ENCODE measurements around the gene SPEM3.
"Not testable (repeated sequence)": the region's sequence is repeated elsewhere in the genome, so short reads cannot be mapped to it uniquely, and the experiment has no call there.

Gene SPEM3

GRCh38 chr17:7465597-7466275 is 37.1 kb downstream of the SPEM3 start:
- no peak for DNase-seq (ENCODE audit: low read depth, low spot score)
- no peak overlapping the region for H3K4me3 ChIP-seq (ENCODE audit: low read length)

- no peak for DNase-seq (ENCODE audit: low read depth, low spot score)
- H3K4me3 ChIP-seq (ENCODE audit: low read length) = no peak overlapping the region
These were observed 37.6 kb downstream of the SPEM3 start for GRCh38 chr17:7466318-7466638.

- DNase-seq (ENCODE audit: low read depth, low spot score) = no peak
- no peak overlapping the region for H3K4me3 ChIP-seq (ENCODE audit: low read length)
These were observed 38.1 kb downstream of the SPEM3 start for GRCh38 chr17:7466639-7467341.

GRCh38 chr17:7467498-7467897 is 38.8 kb downstream of the SPEM3 start:
- no peak for DNase-seq (ENCODE audit: low read depth, low spot score)
- H3K4me3 ChIP-seq (ENCODE audit: low read length) = no peak overlapping the region

- no peak for DNase-seq (ENCODE audit: low read depth, low spot score)
- H3K4me3 ChIP-seq (ENCODE audit: low read length) = no peak overlapping the region
These were observed 39.6 kb downstream of the SPEM3 start for GRCh38 chr17:7468290-7468689.

- no peak overlapping the region for H3K4me3 ChIP-seq (ENCODE audit: low read length)
- DNase-seq (ENCODE audit: low read depth, low spot score) = no peak
These were observed 40.2 kb downstream of the SPEM3 start for GRCh38 chr17:7468804-7469389.

- H3K4me3 ChIP-seq (ENCODE audit: low read length); DNase-seq (ENCODE audit: low read depth, low spot score): not testable (repeated sequence)
These were observed 41.2 kb downstream of the SPEM3 start for GRCh38 chr17:7469843-7470242.

GRCh38 chr17:7470457-7470973 is 41.9 kb downstream of the SPEM3 start:
- not testable (repeated sequence) for H3K4me3 ChIP-seq (ENCODE audit: low read length); DNase-seq (ENCODE audit: low read depth, low spot score)

GRCh38 chr17:7471729-7472128 is 43.1 kb downstream of the SPEM3 start:
- H3K4me3 ChIP-seq (ENCODE audit: low read length) = no peak overlapping the region
- no peak for DNase-seq (ENCODE audit: low read depth, low spot score)

- not testable (repeated sequence) for DNase-seq (ENCODE audit: low read depth, low spot score)
These were observed 46.1 kb downstream of the SPEM3 start for GRCh38 chr17:7474767-7475166.

GRCh38 chr17:7475764-7476422 is 47.2 kb downstream of the SPEM3 start:
- H3K4me3 ChIP-seq (ENCODE audit: low read length) = no peak overlapping the region
- no peak for DNase-seq (ENCODE audit: low read depth, low spot score)

More at GRCh38 chr17:7474767-7475166, 46.1 kb downstream of the SPEM3 start:
- H3K4me3 ChIP-seq (ENCODE audit: low read length) = not testable (repeated sequence)

GRCh38 chr17:7476494-7476893 is 47.8 kb downstream of the SPEM3 start:
- H3K4me3 ChIP-seq (ENCODE audit: low read length) = no peak overlapping the region
- no peak for DNase-seq (ENCODE audit: low read depth, low spot score)

- no peak overlapping the region for H3K4me3 ChIP-seq (ENCODE audit: low read length)
- DNase-seq (ENCODE audit: low read depth, low spot score) = no peak
These were observed 48.3 kb downstream of the SPEM3 start for GRCh38 chr17:7476951-7477350.

- no peak overlapping the region for H3K4me3 ChIP-seq (ENCODE audit: low read length)
These were observed 49.0 kb downstream of the SPEM3 start for GRCh38 chr17:7477392-7478275.

GRCh38 chr17:7478276-7479212 is 49.9 kb downstream of the SPEM3 start:
- H3K4me3 ChIP-seq (ENCODE audit: low read length) = peak overlapping the region; percentile 64
- DNase-seq (ENCODE audit: low read depth, low spot score) = no peak

More at GRCh38 chr17:7477392-7478275, 49.0 kb downstream of the SPEM3 start:
- no peak for DNase-seq (ENCODE audit: low read depth, low spot score)

GRCh38 chr17:7479213-7480088 is 50.8 kb downstream of the SPEM3 start, which contains the start of gene ZBTB4:
Gene ZBTB4, minus strand, starts transcription at chr17:7479631. Its CDS starts 12,830 bp downstream, at chr17:7466801.
- H3K4me3 ChIP-seq (ENCODE audit: low read length) = peak within 1 kb of the TSS; percentile 64
- DNase-seq (ENCODE audit: low read depth, low spot score) = no peak

GRCh38 chr17:7480089-7480384 is 51.4 kb downstream of the SPEM3 start:
- DNase-seq (ENCODE audit: low read depth, low spot score) = no peak
- peak overlapping the region; percentile 59 for H3K4me3 ChIP-seq (ENCODE audit: low read length)

Data from Jurkat, Clone E6-1 (cell line).